ENCODE measurements around the gene BRCA1. TPM values are rescaled to one million over a fixed set of nuclear protein-coding genes. Genes with fewer than 3 reads are reported as not detected.
"Not testable (repeated sequence)": the region's sequence is repeated elsewhere in the genome, so short reads cannot be mapped to it uniquely, and the experiment has no call there.

BRCA1 gene
- total RNA-seq, 4 donors from 2014 or later, result 1.2 to 30.7 (median 15.4) TPM

- Histone ChIP-seq H3K27me3 (no peaks in the 10 kb centered on the region), H3K27ac (no peak overlapping the region), H3K9me3 (no peaks in the 10 kb centered on the region), H3K36me3 (no peaks in the 10 kb centered on the region), H3K4me3 (no peak overlapping the region), H3K4me1 (no peaks in the 10 kb centered on the region)
- intact Hi-C loops (cut with DNase I; ENCODE audit: low total_unique reads), result no loop called here
- TF ChIP-seq CTCF (IDR thresholded peaks at IDR 0.05) (no peak), POLR2A (IDR thresholded peaks at IDR 0.05) (no peak)
- DNase-seq, result no peak
Observed at GRCh38 chr17:43135454-43135819, 10.3 kb upstream of the BRCA1 start.

- Histone ChIP-seq H3K4me3 (no peak overlapping the region), H3K27me3 (no peaks in the 10 kb centered on the region), H3K9me3 (no peaks in the 10 kb centered on the region), H3K4me1 (no peaks in the 10 kb centered on the region), H3K36me3 (no peaks in the 10 kb centered on the region), H3K27ac (no peak overlapping the region)
- TF ChIP-seq CTCF (IDR thresholded peaks at IDR 0.05) (no peak), POLR2A (IDR thresholded peaks at IDR 0.05) (no peak)
- no peak for DNase-seq
- intact Hi-C loops (cut with DNase I; ENCODE audit: low total_unique reads), result no loop called here
Observed at GRCh38 chr17:43134774-43135453, 9.8 kb upstream of the BRCA1 start.

- H3K4me1 ChIP-seq; H3K9me3 ChIP-seq; H3K4me3 ChIP-seq; H3K36me3 ChIP-seq; H3K27me3 ChIP-seq; intact Hi-C loops (cut with DNase I; ENCODE audit: low total_unique reads); H3K27ac ChIP-seq; DNase-seq: not testable (repeated sequence)
Observed at GRCh38 chr17:43133439-43133838, 8.3 kb upstream of the BRCA1 start.

- no peaks in the 10 kb centered on the region for H3K4me1 ChIP-seq
- no peaks in the 10 kb centered on the region for H3K27me3 ChIP-seq
- no peaks in the 10 kb centered on the region for H3K9me3 ChIP-seq
- intact Hi-C loops (cut with DNase I; ENCODE audit: low total_unique reads), result no loop called here
- no peaks in the 10 kb centered on the region for H3K36me3 ChIP-seq
- H3K27ac ChIP-seq, result no peak overlapping the region
- DNase-seq, result no peak
- H3K4me3 ChIP-seq, result no peak overlapping the region
- TF ChIP-seq CTCF (IDR thresholded peaks at IDR 0.05), result no peak
- TF ChIP-seq POLR2A (IDR thresholded peaks at IDR 0.05), result no peak
Observed at GRCh38 chr17:43132117-43132516, 7.0 kb upstream of the BRCA1 start.

GRCh38 chr17:43129671-43130010, 4.5 kb upstream of the BRCA1 start:
- Histone ChIP-seq H3K27ac (peak overlapping the region in 1 of 2 donors; percentile 48), H3K4me1 (peaks cover 0 to under 1% of the 10 kb centered on the region in 2 donors), H3K27me3 (no peaks in the 10 kb centered on the region), H3K4me3 (no peak overlapping the region), H3K9me3 (no peaks in the 10 kb centered on the region), H3K36me3 (no peaks in the 10 kb centered on the region)
- intact Hi-C loops (cut with DNase I; ENCODE audit: low total_unique reads), result no loop called here
- no peak for DNase-seq
- TF ChIP-seq POLR2A (IDR thresholded peaks at IDR 0.05) (no peak), CTCF (IDR thresholded peaks at IDR 0.05) (no peak)

GRCh38 chr17:43127333-43127876, 2.2 kb upstream of the BRCA1 start:
- H3K4me1 ChIP-seq; DNase-seq; H3K4me3 ChIP-seq; H3K9me3 ChIP-seq; intact Hi-C loops (cut with DNase I; ENCODE audit: low total_unique reads); H3K27ac ChIP-seq; H3K27me3 ChIP-seq; H3K36me3 ChIP-seq: not testable (repeated sequence)

Data from uterus (tissue), 4 donors.